OCI-LY7 (cell line): ENCODE results near the gene VPS26A. TPM values are rescaled to one million over a fixed set of nuclear protein-coding genes. Genes with fewer than 3 reads are reported as not detected.

ENCODE experiments used
- BruUV-seq: library from RNA; stranded (reverse); fragments of 400-500 nt; replicated peaks from 2 replicates; lab custom pipeline; 2021; lab: Mats Ljungman, UMichigan
- CTCF ChIA-PET: fragments of 300-600 bp; sonication (Branson Sonifier 250); formaldehyde crosslinking; loops from one replicate; lab custom pipeline; 2022; ENCODE audit warnings: antibody characterized with exemption; ENCODE audit not compliant: unreplicated experiment; lab: Charles Lee
- POLR2A ChIA-PET: fragments of 300-600 bp; sonication (Branson Sonifier 250); formaldehyde crosslinking; loops from one replicate; lab custom pipeline; 2022; ENCODE audit warnings: antibody characterized with exemption; lab: Charles Lee
- DNase-seq: peaks from one replicate; pipeline ENCODE4 v3.0.0-alpha.2; 2015; ENCODE audit warnings: low spot score
- H2AFZ ChIP-seq: fragments of 200-600 bp; sonication (generic), shearing (Covaris generic); 2 replicates; pipeline ENCODE4 v1.6.1; 2014; ENCODE audit warnings: mild to moderate bottlenecking, antibody characterized with exemption, low read length, moderate library complexity
- H3K27ac ChIP-seq: fragments of 200-600 bp; sonication (generic); 2 replicates; pipeline ENCODE4 v1.5.1; 2014; ENCODE audit warnings: mixed run types, low read depth, mild to moderate bottlenecking, moderate library complexity, low read length, inconsistent platforms; ENCODE audit not compliant: poor library complexity, severe bottlenecking
- H3K36me3 ChIP-seq: fragments of 200-600 bp; sonication (generic); 2 replicates; pipeline ENCODE4 v1.6.1; 2014; ENCODE audit warnings: mild to moderate bottlenecking, antibody characterized with exemption, low read length, moderate library complexity, mixed read lengths; ENCODE audit not compliant: insufficient read depth
- H3K4me1 ChIP-seq: fragments of 200-600 bp; sonication (generic); 2 replicates; pipeline ENCODE4 v1.5.1; 2014; ENCODE audit warnings: mild to moderate bottlenecking, low read length; ENCODE audit not compliant: insufficient read depth, poor library complexity, severe bottlenecking
- H3K4me2 ChIP-seq: fragments of 200-600 bp; sonication (generic); 2 replicates; pipeline ENCODE4 v1.6.1; 2014; ENCODE audit warnings: mild to moderate bottlenecking, low read length
- H3K4me3 ChIP-seq: fragments of 200-600 bp; sonication (generic); 2 replicates; pipeline ENCODE4 v1.5.1; 2014; ENCODE audit warnings: mild to moderate bottlenecking, low read depth, low read length; ENCODE audit not compliant: poor library complexity, severe bottlenecking
- H3K79me2 ChIP-seq: fragments of 200-600 bp; sonication (generic); 2 replicates; pipeline ENCODE4 v1.6.1; 2016; ENCODE audit warnings: low read depth, mild to moderate bottlenecking, low read length, moderate library complexity, mixed read lengths; ENCODE audit not compliant: insufficient read depth
- H3K9me2 ChIP-seq: fragments of 200-600 bp; sonication (generic); 2 replicates; pipeline ENCODE4 v1.6.1; 2016; ENCODE audit warnings: mild to moderate bottlenecking, low read length, mixed read lengths; ENCODE audit not compliant: insufficient read depth
- H3K9me3 ChIP-seq: fragments of 200-600 bp; sonication (generic); 2 replicates; pipeline ENCODE4 v1.6.1; 2014; ENCODE audit warnings: mild to moderate bottlenecking, mixed run types, low read length, mixed read lengths
- H4K20me1 ChIP-seq: fragments of 200-600 bp; sonication (generic); 2 replicates; pipeline ENCODE4 v1.6.1; 2014; ENCODE audit warnings: mild to moderate bottlenecking, antibody characterized with exemption, low read length, moderate library complexity, mixed read lengths; ENCODE audit not compliant: insufficient read depth
- EZH2phosphoT487 ChIP-seq: fragments of 200-600 bp; sonication (generic); IDR thresholded peaks from 2 replicates; pipeline ENCODE4 v1.6.1; 2018; ENCODE audit warnings: low read depth, borderline replicate concordance, mild to moderate bottlenecking, mixed run types, antibody characterized with exemption, low read length, moderate library complexity, mixed read lengths
- intact Hi-C: fragments of 100-400 bp; cut with micrococcal nuclease; formaldehyde crosslinking; loops from one replicate; pipeline ENCODE4 v1.10.0; 2022; ENCODE audit not compliant: unreplicated experiment
- total RNA-seq, 2 experiments: library from RNA; depleted of rRNA in 1 of 2; stranded (reverse); fragments of >200 nt in 1 of 2; shearing (Covaris generic) in 1 of 2; gene quantifications; 2 replicates each; pipeline ENCODE4 v1.2.3, GENCODE V29; 2014 to 2022
- TF ChIP-seq, protein P1 (sequence below): fragments of 200-600 bp; sonication (generic); conservative IDR thresholded peaks from 2 replicates; pipeline ENCODE4 v1.5.1; 2014; ENCODE audit warnings: mild to moderate bottlenecking, antibody characterized with exemption, low read length, moderate library complexity, mixed read lengths

The VPS26A gene
- total RNA-seq, 2 experiments from 2014 or later, result 10.0 to 41.7 TPM

DNA sequence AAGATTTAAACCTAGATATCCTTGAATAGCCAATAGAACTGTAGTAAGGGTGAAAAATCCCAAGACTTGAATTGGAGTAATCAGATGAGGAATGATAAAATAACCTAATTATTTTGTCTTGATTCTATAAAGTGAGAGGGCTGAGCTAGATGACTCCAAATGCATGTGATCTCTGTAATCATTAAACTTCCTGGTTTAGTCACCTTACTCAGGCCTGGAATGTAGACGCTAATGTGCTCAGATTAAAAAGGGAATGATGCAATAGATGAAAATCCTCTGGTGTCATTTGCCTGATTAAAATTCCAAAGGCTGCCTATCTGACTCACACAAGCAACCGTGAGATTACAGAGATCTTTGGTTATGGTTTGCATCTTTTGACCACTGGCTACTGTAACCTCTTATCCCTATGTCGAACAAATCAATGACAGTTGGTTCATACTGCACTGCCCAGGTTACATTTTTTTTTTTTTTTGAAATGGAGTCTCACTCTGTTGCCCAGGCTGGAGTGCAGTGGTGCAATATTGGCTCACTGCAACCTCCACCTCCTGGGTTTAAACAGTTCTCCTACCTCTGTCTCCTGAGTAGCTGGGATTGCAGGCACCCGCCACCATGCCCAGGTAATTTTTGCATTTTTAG is 93.3 kb downstream of the VPS26A start:
- Histone ChIP-seq H3K36me3 (no peaks in the 10 kb centered on the region), H3K27ac (no peak overlapping the region), H2AFZ (no peak overlapping the region), H3K79me2 (no peaks in the 10 kb centered on the region), H3K4me3 (no peak overlapping the region), H3K4me1 (peaks cover 6% of the 10 kb centered on the region), H3K9me3 (no peaks in the 10 kb centered on the region), H3K9me2 (no peaks in the 10 kb centered on the region), H4K20me1 (no peaks in the 10 kb centered on the region), H3K4me2 (no peak overlapping the region)
- intact Hi-C loops, result no loop called here
- BruUV-seq, result no TSS peak
- POLR2A ChIA-PET, result no interaction called here
- CTCF ChIA-PET, result no interaction called here
- TF ChIP-seq, protein P1, sequence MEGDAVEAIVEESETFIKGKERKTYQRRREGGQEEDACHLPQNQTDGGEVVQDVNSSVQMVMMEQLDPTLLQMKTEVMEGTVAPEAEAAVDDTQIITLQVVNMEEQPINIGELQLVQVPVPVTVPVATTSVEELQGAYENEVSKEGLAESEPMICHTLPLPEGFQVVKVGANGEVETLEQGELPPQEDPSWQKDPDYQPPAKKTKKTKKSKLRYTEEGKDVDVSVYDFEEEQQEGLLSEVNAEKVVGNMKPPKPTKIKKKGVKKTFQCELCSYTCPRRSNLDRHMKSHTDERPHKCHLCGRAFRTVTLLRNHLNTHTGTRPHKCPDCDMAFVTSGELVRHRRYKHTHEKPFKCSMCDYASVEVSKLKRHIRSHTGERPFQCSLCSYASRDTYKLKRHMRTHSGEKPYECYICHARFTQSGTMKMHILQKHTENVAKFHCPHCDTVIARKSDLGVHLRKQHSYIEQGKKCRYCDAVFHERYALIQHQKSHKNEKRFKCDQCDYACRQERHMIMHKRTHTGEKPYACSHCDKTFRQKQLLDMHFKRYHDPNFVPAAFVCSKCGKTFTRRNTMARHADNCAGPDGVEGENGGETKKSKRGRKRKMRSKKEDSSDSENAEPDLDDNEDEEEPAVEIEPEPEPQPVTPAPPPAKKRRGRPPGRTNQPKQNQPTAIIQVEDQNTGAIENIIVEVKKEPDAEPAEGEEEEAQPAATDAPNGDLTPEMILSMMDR, result no peak
- no peak for TF ChIP-seq EZH2phosphoT487
- no peak for DNase-seq

- no peaks in the 10 kb centered on the region for H3K9me3 ChIP-seq
- POLR2A ChIA-PET, result no interaction called here
- no peaks in the 10 kb centered on the region for H4K20me1 ChIP-seq
- H3K27ac ChIP-seq, result no peak overlapping the region
- no peaks in the 10 kb centered on the region for H3K36me3 ChIP-seq
- no peak for DNase-seq
- no peaks in the 10 kb centered on the region for H3K9me2 ChIP-seq
- BruUV-seq, result no TSS peak
- H2AFZ ChIP-seq, result no peak overlapping the region
- intact Hi-C loops, result no loop called here
- H3K4me1 ChIP-seq, result peaks cover 19% of the 10 kb centered on the region
- TF ChIP-seq, protein P1, result no peak
- no peak for TF ChIP-seq EZH2phosphoT487
- no peak overlapping the region for H3K4me2 ChIP-seq
- CTCF ChIA-PET, result no interaction called here
- no peaks in the 10 kb centered on the region for H3K79me2 ChIP-seq
- no peak overlapping the region for H3K4me3 ChIP-seq
Observed at GRCh38 chr10:69218831-69219230, 94.9 kb downstream of the VPS26A start.

- BruUV-seq, result no TSS peak
- H3K9me2 ChIP-seq, result no peaks in the 10 kb centered on the region
- H2AFZ ChIP-seq, result no peak within 1 kb of the TSS
Observed at GRCh38 chr10:69220041-69220451, 96.1 kb downstream of the VPS26A start, which contains the start of gene HKDC1. Gene HKDC1 (plus strand): TSS chr10:69220332. CDS start chr10:69220436, 104 bp downstream.

More at GRCh38 chr10:69220041-69220451, 96.1 kb downstream of the VPS26A start, which contains the start of gene HKDC1:
- Histone ChIP-seq H3K36me3 (no peaks in the 10 kb centered on the region), H3K4me3 (no peak within 1 kb of the TSS), H3K27ac (no peak within 1 kb of the TSS), H3K4me1 (peaks cover 25% of the 10 kb centered on the region), H4K20me1 (no peaks in the 10 kb centered on the region), H3K79me2 (no peaks in the 10 kb centered on the region), H3K9me3 (no peaks in the 10 kb centered on the region), H3K4me2 (no peak within 1 kb of the TSS)
- POLR2A ChIA-PET, result no interaction called here
- no peak for DNase-seq
- no peak for TF ChIP-seq EZH2phosphoT487
- TF ChIP-seq, protein P1, result no peak
- intact Hi-C loops, result loop anchor here (5.0 kb wide), 3 partner anchors 128 to 213 kb away; no protein-coding TSS in a partner anchor
- CTCF ChIA-PET, result no interaction called here
